PFSK-1 (cell line): ENCODE results near the gene EIF1.

Experiments used
- POLR2AphosphoS5 ChIP-seq: IDR thresholded peaks from 2 replicates; pipeline ENCODE4 v1.6.1; 2012; ENCODE audit warnings: low read depth, mild to moderate bottlenecking, control low read depth, low read length, moderate library complexity
- TAF1 ChIP-seq: IDR thresholded peaks from 2 replicates; pipeline ENCODE4 v1.6.1; 2012; ENCODE audit warnings: low read length, control low read depth, borderline replicate concordance; ENCODE audit not compliant: insufficient read depth

- TF ChIP-seq TAF1 (no peak), POLR2AphosphoS5 (no peak)
Measured at GRCh38 chr17:41663451-41664171, 25.1 kb upstream of the EIF1 start.
